HCT116 (cell line): Measurements from ENCODE around the gene MMP10. TPM values are rescaled to one million over a fixed set of nuclear protein-coding genes. Genes with fewer than 3 reads are reported as not detected.

ENCODE experiments used
- ATAC-seq: fragments of 200-7000 bp; cut with Tn5 transposase; 2 replicates; pipeline ENCODE4 v1.9.1; 2020; ENCODE audit warnings: mild to moderate bottlenecking, moderate library complexity
- BruUV-seq: library from RNA; stranded (reverse); fragments of 400-500 nt; replicated peaks from 2 replicates; lab custom pipeline; 2021; lab: Mats Ljungman, UMichigan
- CTCF ChIA-PET: fragments of 300-600 bp; sonication (Branson Sonifier 250); formaldehyde crosslinking; loops from one replicate; lab custom pipeline; 2021; ENCODE audit warnings: antibody characterized with exemption; lab: Charles Lee
- POLR2A ChIA-PET: fragments of 300-600, 350-600 bp; sonication (Branson Sonifier 250); formaldehyde crosslinking; loops from one replicate; lab custom pipeline; 2021; ENCODE audit warnings: antibody characterized with exemption; lab: Charles Lee
- RAD21 ChIA-PET, 2 experiments: fragments of 300-600 bp; sonication (Branson Sonifier 250); formaldehyde crosslinking; loops; one replicate each; lab custom pipeline; 2023; ENCODE audit warnings: low total read pairs in 2 of 2; ENCODE audit not compliant: uncharacterized antibody in 2 of 2, unreplicated experiment in 2 of 2, low non-redundant PET in 1 of 2; lab: Charles Lee
- DNase-seq: peaks from one replicate; pipeline ENCODE4 v3.0.0-alpha.2; 2010; ENCODE audit warnings: low read depth, low spot score
- H2AFZ ChIP-seq: fragments of 200-600 bp; shearing (Covaris generic), sonication (generic); 2 replicates; pipeline ENCODE4 v1.6.1; 2017; ENCODE audit warnings: low read depth, mixed run types, mixed read lengths, antibody characterized with exemption, low read length; ENCODE audit not compliant: poor library complexity, severe bottlenecking
- H3K27ac ChIP-seq: 2 replicates; pipeline ENCODE4 v1.5.1; 2012; ENCODE audit warnings: low read depth, low read length
- H3K27me3 ChIP-seq: fragments of 200-600 bp; sonication (generic); 2 replicates; pipeline ENCODE4 v1.6.1; 2016; ENCODE audit warnings: mixed run types, low read length, mixed read lengths; ENCODE audit not compliant: insufficient read depth
- H3K36me3 ChIP-seq, 2 experiments: fragments of 200-500 bp in 1 of 2; fragments of 200-600 bp in 1 of 2; sonication (Bioruptor generic) in 1 of 2; sonication (generic) in 1 of 2; 2 replicates each; pipeline versions ENCODE4 v1.5.1 to v1.6.1; 2014 to 2016; ENCODE audit warnings: low read length in 2 of 2, inconsistent platforms in 1 of 2, mixed read lengths in 1 of 2, mixed run types in 1 of 2; ENCODE audit not compliant: insufficient read depth in 2 of 2, control insufficient read depth in 1 of 2
- H3K4me1 ChIP-seq, 2 experiments: fragments of 200-600 bp in 1 of 2; sonication (generic) in 1 of 2; 2 replicates each; pipeline versions ENCODE4 v1.5.1 to v1.6.1; 2012 to 2017; ENCODE audit warnings: low read length in 2 of 2, inconsistent platforms in 1 of 2, mild to moderate bottlenecking in 1 of 2, mixed read lengths in 1 of 2, mixed run types in 1 of 2, moderate library complexity in 1 of 2; ENCODE audit not compliant: insufficient read depth in 2 of 2, control insufficient read depth in 1 of 2
- H3K4me2 ChIP-seq: fragments of 200-600 bp; sonication (generic); 2 replicates; pipeline ENCODE4 v1.6.1; 2017; ENCODE audit warnings: mixed run types, low read length, mixed read lengths
- H3K4me3 ChIP-seq, 2 experiments: fragments of 200-600 bp in 1 of 2; sonication (generic) in 1 of 2; replicated peaks in 1 of 2; 2 replicates each; pipeline ENCODE4 v1.5.1; 2011 to 2016; ENCODE audit warnings: low read length in 2 of 2, control low read depth in 1 of 2, low read depth in 1 of 2, mild to moderate bottlenecking in 1 of 2, mixed read lengths in 1 of 2, mixed run types in 1 of 2
- H3K79me2 ChIP-seq: fragments of 200-600 bp; sonication (generic); 2 replicates; pipeline ENCODE4 v1.6.1; 2017; ENCODE audit warnings: mild to moderate bottlenecking, mixed run types, low read length, moderate library complexity, mixed read lengths; ENCODE audit not compliant: insufficient read depth
- H3K9ac ChIP-seq: fragments of 200-600 bp; sonication (generic); 2 replicates; pipeline ENCODE4 v1.6.1; 2016; ENCODE audit warnings: low read length, mixed read lengths
- H3K9me2 ChIP-seq: fragments of 200-600 bp; sonication (generic), shearing (Covaris generic); 2 replicates; pipeline ENCODE4 v1.6.1; 2017; ENCODE audit warnings: mixed run types, mild to moderate bottlenecking, moderate library complexity; ENCODE audit not compliant: insufficient read depth
- H3K9me3 ChIP-seq, 2 experiments: fragments of 200-500 bp in 1 of 2; fragments of 200-600 bp in 1 of 2; sonication (Bioruptor generic) in 1 of 2; sonication (generic) in 1 of 2; 2 replicates each; pipeline ENCODE4 v1.6.1; 2014 to 2017; ENCODE audit warnings: low read length in 2 of 2, mixed read lengths in 2 of 2, inconsistent platforms in 1 of 2, low read depth in 1 of 2, mild to moderate bottlenecking in 1 of 2, mixed run types in 1 of 2, moderate library complexity in 1 of 2; ENCODE audit not compliant: control insufficient read depth in 1 of 2, insufficient read depth in 1 of 2
- H4K20me1 ChIP-seq: fragments of 200-600 bp; sonication (generic), shearing (Covaris generic); 2 replicates; pipeline ENCODE4 v1.6.1; 2017; ENCODE audit warnings: mixed run types, mild to moderate bottlenecking, moderate library complexity; ENCODE audit not compliant: insufficient read depth
- CBX3 ChIP-seq: IDR thresholded peaks from 2 replicates; pipeline ENCODE4 v1.6.1; 2012; ENCODE audit warnings: low read depth
- CEBPB ChIP-seq: IDR thresholded peaks from 2 replicates; pipeline ENCODE4 v1.6.1; 2012; ENCODE audit warnings: low read depth
- CTCF ChIP-seq, 3 experiments: fragments of 200-600 bp in 1 of 3; sonication (generic) in 1 of 3; IDR thresholded peaks in 2 of 3; conservative IDR thresholded peaks in 1 of 3; 2 replicates each; pipeline ENCODE4 v1.5.1; 2012 to 2017; ENCODE audit warnings: low read depth in 2 of 3, low read length in 2 of 3, antibody characterized with exemption in 1 of 3, borderline replicate concordance in 1 of 3, control low read depth in 1 of 3, mild to moderate bottlenecking in 1 of 3, mixed read lengths in 1 of 3, mixed run types in 1 of 3, moderate library complexity in 1 of 3; ENCODE audit not compliant: insufficient read depth in 1 of 3
- EGR1 ChIP-seq: IDR thresholded peaks from 2 replicates; pipeline ENCODE4 v1.6.1; 2012; ENCODE audit warnings: low read depth
- ELF1 ChIP-seq: IDR thresholded peaks from 2 replicates; pipeline ENCODE4 v1.6.1; 2012; ENCODE audit warnings: low read depth, borderline replicate concordance
- EZH2phosphoT487 ChIP-seq: fragments of 200-600 bp; IDR thresholded peaks from 2 replicates; pipeline ENCODE4 v1.6.1; 2018; ENCODE audit warnings: antibody characterized with exemption, borderline replicate concordance
- FOSL1 ChIP-seq: IDR thresholded peaks from 2 replicates; pipeline ENCODE4 v1.6.1; 2012; ENCODE audit warnings: low read depth
- JUND ChIP-seq: IDR thresholded peaks from 2 replicates; pipeline ENCODE4 v1.6.1; 2012
- POLR2AphosphoS5 ChIP-seq: IDR thresholded peaks from 2 replicates; pipeline ENCODE4 v1.6.1; 2011; ENCODE audit warnings: mild to moderate bottlenecking, low read depth, low read length, moderate library complexity
- SP1 ChIP-seq: IDR thresholded peaks from 2 replicates; pipeline ENCODE4 v1.6.1; 2012; ENCODE audit warnings: low read depth
- YY1 ChIP-seq: IDR thresholded peaks from 2 replicates; pipeline ENCODE4 v1.6.1; 2011; ENCODE audit warnings: low read length, low read depth, moderate library complexity, mild to moderate bottlenecking; ENCODE audit not compliant: insufficient replicate concordance; ENCODE audit errors: extremely low read depth
- ZFX ChIP-seq: fragments of 450-650 bp; IDR thresholded peaks from 2 replicates; pipeline ENCODE4 v1.6.1; 2017
- ZNF274 ChIP-seq: fragments of 200-500 bp; sonication (Bioruptor generic); IDR thresholded peaks from 2 replicates; pipeline ENCODE4 v1.6.1; 2014; ENCODE audit warnings: mild to moderate bottlenecking, low read depth, low read length, inconsistent platforms
- intact Hi-C: fragments of 100-400 bp; cut with micrococcal nuclease; formaldehyde crosslinking; loops from 2 replicates; pipeline ENCODE4 v1.10.0; 2022
- total RNA-seq: library from RNA; stranded (reverse); gene quantifications from one replicate; pipeline ENCODE4 v1.2.1, GENCODE V29; 2021; ENCODE audit not compliant: unreplicated experiment
- TF ChIP-seq, protein P1 (sequence below): IDR thresholded peaks from 2 replicates; pipeline ENCODE4 v1.6.1; 2012

The MMP10 gene
- total RNA-seq, 1 experiment from 2014 or later = not detected

DNA sequence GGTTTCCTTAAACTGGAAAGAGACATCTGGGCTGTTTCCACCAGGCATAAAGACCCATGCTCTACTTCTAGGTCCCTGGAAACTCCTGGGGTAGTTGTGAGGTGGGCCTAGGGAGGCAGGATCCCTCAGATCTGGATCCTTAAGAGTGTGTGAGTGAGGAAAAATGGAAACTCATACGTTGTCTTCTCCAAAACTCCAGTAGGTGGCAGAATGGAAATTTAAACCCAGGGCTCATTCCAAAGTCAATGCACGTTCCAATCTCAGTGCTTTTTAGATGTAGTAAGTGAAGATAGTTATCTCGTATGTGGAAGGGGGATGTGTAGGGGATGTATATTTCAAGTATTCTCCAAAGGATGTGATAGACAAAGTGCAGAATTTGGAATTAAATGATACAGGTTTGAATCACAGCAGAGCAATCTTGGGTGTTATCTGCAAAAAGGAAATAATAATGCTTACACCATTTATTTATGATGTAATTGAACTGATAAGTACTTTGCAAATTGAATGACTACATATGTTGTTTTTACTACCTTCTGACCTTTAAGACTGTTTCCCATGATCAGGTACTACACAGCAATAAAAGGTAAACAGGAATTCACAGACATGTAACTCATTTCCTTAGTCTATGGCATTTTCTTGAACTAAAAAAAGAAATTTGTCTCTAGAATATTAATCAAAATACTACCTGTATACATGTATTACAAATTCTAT is 30.7 kb upstream of the MMP10 start (continued):
- TF ChIP-seq CTCF (IDR thresholded peaks at IDR 0.05 in 2 of 3, conservative IDR thresholded peaks at IDR 0.05 in 1 of 3; ENCODE audit: borderline replicate concordance in 1 of 3, insufficient read depth in 1 of 3, low read depth in 2 of 3, low read length in 2 of 3) = peak; percentile 50 to 59 (median 54); a peak in 5 of 6 replicates
- no peak for TF ChIP-seq ZFX
- no peak for TF ChIP-seq EGR1
- TF ChIP-seq CEBPB = no peak
- TF ChIP-seq, all 23 proteins: peak for 4

DNA sequence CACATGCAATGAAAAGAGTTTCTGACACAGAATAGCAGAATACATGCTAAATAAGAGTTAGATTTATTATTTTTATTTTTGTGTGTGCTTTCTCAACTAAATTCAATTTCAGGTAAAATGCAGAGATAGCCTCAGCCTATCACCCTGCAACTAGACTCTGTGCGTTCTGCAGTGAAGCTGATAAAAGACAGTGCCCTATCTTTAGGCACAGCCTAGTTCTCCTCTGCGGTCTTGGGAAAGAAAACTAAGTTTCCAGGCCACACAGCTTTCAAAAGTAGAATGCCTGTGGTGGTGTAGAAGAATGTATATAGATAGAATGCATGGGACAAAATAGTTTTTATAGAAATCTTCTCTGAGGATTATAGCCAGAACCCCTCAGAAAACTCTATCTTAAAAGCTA is 29.5 kb upstream of the MMP10 start:
- POLR2A ChIA-PET = no interaction called here
- ATAC-seq = no peak
- DNase-seq = no peak
- Histone ChIP-seq H3K36me3 (no peaks in the 10 kb centered on the region), H3K27me3 (no peaks in the 10 kb centered on the region), H3K9me3 (no peaks in the 10 kb centered on the region), H2AFZ (no peak overlapping the region), H3K4me1 (peaks cover 3 to 14% of the 10 kb centered on the region in 2 experiments; a peak in 3 of 4 replicates), H4K20me1 (no peaks in the 10 kb centered on the region), H3K4me3 (no peak overlapping the region), H3K79me2 (no peaks in the 10 kb centered on the region), H3K27ac (no peak overlapping the region), H3K9ac (no peak overlapping the region), H3K9me2 (no peaks in the 10 kb centered on the region), H3K4me2 (no peak overlapping the region)
- TF ChIP-seq ELF1 (no peak), JUND (no peak), CEBPB (no peak), POLR2AphosphoS5 (no peak), SP1 (no peak), EGR1 (no peak), YY1 (no peak), EZH2phosphoT487 (no peak), ZNF274 (no peak), CBX3 (no peak), FOSL1 (no peak)
- TF ChIP-seq, protein P1, sequence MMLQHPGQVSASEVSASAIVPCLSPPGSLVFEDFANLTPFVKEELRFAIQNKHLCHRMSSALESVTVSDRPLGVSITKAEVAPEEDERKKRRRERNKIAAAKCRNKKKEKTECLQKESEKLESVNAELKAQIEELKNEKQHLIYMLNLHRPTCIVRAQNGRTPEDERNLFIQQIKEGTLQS = no peak
- CTCF ChIA-PET = interaction anchor here (0.7 to 0.8 kb wide), 2 partner anchors 13 kb away, joined by 3 read pairs; no protein-coding TSS in a partner anchor
- BruUV-seq = no TSS peak
- intact Hi-C loops = loop anchor here (2.0 to 10.0 kb wide), 2 partner anchors 131 to 245 kb away; no protein-coding TSS in a partner anchor
- RAD21 ChIA-PET = no interaction called here
